Adrenal gland (tissue), 12 donors: ENCODE measurements around the gene INSM1. TPM values are rescaled to one million over a fixed set of nuclear protein-coding genes. Genes with fewer than 3 reads are reported as not detected.
A peak's percentile ranks its signal among the peaks of the same experiment; 100 is the strongest.

ENCODE experiments used
- DNase-seq, 7 donors: peaks; one replicate each; pipeline ENCODE4 v3.0.0-alpha.2; 2019 to 2020
- H3K27ac ChIP-seq, 5 donors: fragments of 200-600 bp; sonication (generic) in 4 of 5; 1 replicate in 3 of 5; 2 replicates in 2 of 5; pipeline versions ENCODE4 v1.5.1 to v1.8.0; 2016 to 2020; ENCODE audit warnings: mild to moderate bottlenecking in 1 of 5
- H3K27me3 ChIP-seq: fragments of 200-600 bp; 2 replicates; pipeline ENCODE4 v1.8.0; 2021
- H3K36me3 ChIP-seq, 2 donors: fragments of 200-600 bp; replicated peaks in 1 of 2; 1 replicate in 1 of 2; 2 replicates in 1 of 2; pipeline versions ENCODE4 v1.5.1 to v1.8.0; 2018 to 2022
- H3K4me1 ChIP-seq, 2 donors: fragments of 200-600 bp; replicated peaks in 1 of 2; 1 replicate in 1 of 2; 2 replicates in 1 of 2; pipeline versions ENCODE4 v1.5.1 to v1.8.0; 2018 to 2021
- H3K4me3 ChIP-seq, 4 donors: fragments of 200-600 bp; sonication (generic) in 3 of 4; one replicate each; pipeline ENCODE4 v1.5.1; 2016 to 2018
- H3K9me3 ChIP-seq, 3 donors: fragments of 200-600 bp; sonication (generic) in 1 of 3; replicated peaks in 1 of 3; 1 replicate in 2 of 3; 2 replicates in 1 of 3; pipeline versions ENCODE4 v1.5.1 to v1.8.0; 2016 to 2021
- POLR2A ChIP-seq, 2 donors: fragments of 450-650 bp; IDR thresholded peaks; one replicate each; pipeline ENCODE4 v1.6.1; 2017; ENCODE audit warnings: antibody characterized with exemption in 2 of 2, mild to moderate bottlenecking in 2 of 2, moderate library complexity in 1 of 2
- WGBS, 4 donors: extraction: QIAGEN DNeasy Blood & Tissue Kit in 2 of 4; methylation state at CpG; one replicate each; pipeline versions ENCODE4 v1.1.5 to v1.1.7; 2013 to 2017; 5-methylcytosine and 5-hydroxymethylcytosine counted together
- intact Hi-C, 2 donors: fragments of 100-400 bp; cut with DNase I; formaldehyde crosslinking; loops; one replicate each; pipeline versions ENCODE4 v1.14.1 to v1.15.0; 2022 to 2023
- polyA plus RNA-seq, 3 donors: library from polyadenylated mRNA; stranded (reverse); fragments of 200-250 nt in 2 of 3; fragments of 350-450 nt in 1 of 3; fragmentation: Illumina TruSeq in 1 of 3; extraction: RNeasy Lipid Tissue Mini Kit (QIAGEN cat#74804) in 1 of 3; gene quantifications; one replicate each; pipeline ENCODE4 v1.2.3, GENCODE V29; 2013 to 2014
- total RNA-seq, 9 donors: library from RNA; depleted of rRNA in 4 of 9; stranded (reverse); fragments of >200 nt in 4 of 9; fragments of 120-200 nt in 1 of 9; fragmentation: NEBNext Ultra II Directional in 1 of 9; extraction: Animal tissue kit (Norgen Biotek cat#: 25700) in 1 of 9; gene quantifications; one replicate each; pipeline versions ENCODE4 v1.1.0 to v1.2.4, GENCODE V29; 2013 to 2023
- TF ChIP-seq, protein P1 (sequence below), 6 experiments: fragments of 450-650 bp in 4 of 6; fragments of 200-600 bp in 2 of 6; sonication (generic) in 1 of 6; IDR thresholded peaks; 1 replicate in 5 of 6; 2 replicates in 1 of 6; pipeline versions ENCODE4 v1.5.1 to v1.8.0; 2016 to 2021; ENCODE audit warnings: antibody characterized with exemption in 6 of 6, mild to moderate bottlenecking in 2 of 6, moderate library complexity in 1 of 6
- donor health status: healthy with polysubstance abuse.
- donor health status: Bipolar disorder and iron deficiency.
- donor health status: DM: yes; HTN: yes; CAD: no.
- donor health status: DM: no; HTN: no; CAD: no.
- donor health status: DM: no; HTN: no; CAD: no.
- donor health status: DM: yes; HTN: yes; CAD: no.

INSM1 gene
- total and polyA plus RNA-seq, 12 donors = 0.10 to 20.0 (median 7.7) TPM; not detected in 3

DNA sequence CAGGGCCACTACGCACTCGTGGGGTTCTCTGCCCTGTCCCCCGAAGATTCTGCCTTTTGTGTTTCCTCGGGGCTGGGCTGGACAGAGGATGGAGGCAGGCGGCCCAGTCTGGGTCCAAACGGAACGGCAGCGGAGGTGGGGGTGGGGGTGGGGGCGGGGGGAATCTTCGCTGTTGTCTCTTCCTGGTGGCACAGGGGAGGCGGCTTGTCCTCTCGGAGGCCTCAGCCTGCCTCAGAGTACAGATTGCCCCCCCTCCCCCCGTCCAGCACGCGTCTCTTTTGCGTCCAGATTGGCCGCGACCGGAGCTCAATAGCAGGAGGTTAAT is 1.4 kb upstream of the INSM1 start:
- Histone ChIP-seq H3K9me3 (no peaks in the 10 kb centered on the region), H3K4me1 (peaks cover 0 to 7% of the 10 kb centered on the region in 2 donors), H3K4me3 (no peak overlapping the region), H3K36me3 (no peaks in the 10 kb centered on the region), H3K27ac (no peak overlapping the region), H3K27me3 (peaks cover 80% of the 10 kb centered on the region)
- TF ChIP-seq, protein P1, sequence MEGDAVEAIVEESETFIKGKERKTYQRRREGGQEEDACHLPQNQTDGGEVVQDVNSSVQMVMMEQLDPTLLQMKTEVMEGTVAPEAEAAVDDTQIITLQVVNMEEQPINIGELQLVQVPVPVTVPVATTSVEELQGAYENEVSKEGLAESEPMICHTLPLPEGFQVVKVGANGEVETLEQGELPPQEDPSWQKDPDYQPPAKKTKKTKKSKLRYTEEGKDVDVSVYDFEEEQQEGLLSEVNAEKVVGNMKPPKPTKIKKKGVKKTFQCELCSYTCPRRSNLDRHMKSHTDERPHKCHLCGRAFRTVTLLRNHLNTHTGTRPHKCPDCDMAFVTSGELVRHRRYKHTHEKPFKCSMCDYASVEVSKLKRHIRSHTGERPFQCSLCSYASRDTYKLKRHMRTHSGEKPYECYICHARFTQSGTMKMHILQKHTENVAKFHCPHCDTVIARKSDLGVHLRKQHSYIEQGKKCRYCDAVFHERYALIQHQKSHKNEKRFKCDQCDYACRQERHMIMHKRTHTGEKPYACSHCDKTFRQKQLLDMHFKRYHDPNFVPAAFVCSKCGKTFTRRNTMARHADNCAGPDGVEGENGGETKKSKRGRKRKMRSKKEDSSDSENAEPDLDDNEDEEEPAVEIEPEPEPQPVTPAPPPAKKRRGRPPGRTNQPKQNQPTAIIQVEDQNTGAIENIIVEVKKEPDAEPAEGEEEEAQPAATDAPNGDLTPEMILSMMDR (IDR thresholded peaks at IDR 0.05) = no peak
- intact Hi-C loops = loop anchor here (10.0 kb wide), 2 partner anchors 208 to 228 kb away; no protein-coding TSS in a partner anchor
- 3 to 14% (median 8%) methylated on average over 6 to 19 of the region's 19 CpGs for WGBS, 4 donors
- no peak for DNase-seq

DNA sequence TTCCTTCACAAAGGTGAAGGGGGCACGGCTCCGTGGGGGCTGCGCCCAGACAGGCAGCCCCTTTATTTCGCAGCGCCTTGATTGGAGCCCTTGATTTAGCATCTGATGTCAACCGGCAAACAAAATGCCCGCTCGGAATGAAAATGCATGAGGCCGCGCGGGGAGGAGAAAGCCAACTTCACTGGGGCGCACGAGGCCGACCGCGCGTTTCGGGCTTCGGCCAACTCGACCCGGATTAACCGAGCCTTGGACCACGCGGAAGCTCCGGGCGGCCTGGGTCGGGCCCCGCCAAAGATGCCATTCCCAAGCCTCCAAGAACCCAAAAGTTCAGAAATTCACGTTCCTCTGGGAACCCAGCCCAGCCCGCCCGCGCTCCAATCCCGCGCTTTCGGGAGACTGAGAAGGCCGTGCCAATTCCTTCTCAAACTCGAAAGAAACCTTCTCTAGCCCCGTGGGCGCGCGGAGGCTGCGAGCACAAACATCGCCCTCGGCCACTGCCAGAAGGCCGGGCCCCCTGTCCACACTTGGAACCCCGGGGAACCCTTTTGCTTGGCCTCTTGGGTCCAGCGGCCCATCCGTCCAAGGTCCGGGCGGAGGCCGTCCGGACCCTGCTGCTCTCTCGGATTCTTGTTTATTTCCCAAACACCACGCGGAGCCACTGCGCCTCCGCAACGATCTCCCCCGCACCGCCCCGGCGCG is 879 bp upstream of the INSM1 start:
- H3K27ac ChIP-seq = peak overlapping the region in 1 of 5 donors; percentile 44
- H3K27me3 ChIP-seq = peaks cover 81% of the 10 kb centered on the region
- WGBS, 4 donors = 2 to 4% (median 4%) methylated on average over 20 to 63 of the region's 63 CpGs

DNA sequence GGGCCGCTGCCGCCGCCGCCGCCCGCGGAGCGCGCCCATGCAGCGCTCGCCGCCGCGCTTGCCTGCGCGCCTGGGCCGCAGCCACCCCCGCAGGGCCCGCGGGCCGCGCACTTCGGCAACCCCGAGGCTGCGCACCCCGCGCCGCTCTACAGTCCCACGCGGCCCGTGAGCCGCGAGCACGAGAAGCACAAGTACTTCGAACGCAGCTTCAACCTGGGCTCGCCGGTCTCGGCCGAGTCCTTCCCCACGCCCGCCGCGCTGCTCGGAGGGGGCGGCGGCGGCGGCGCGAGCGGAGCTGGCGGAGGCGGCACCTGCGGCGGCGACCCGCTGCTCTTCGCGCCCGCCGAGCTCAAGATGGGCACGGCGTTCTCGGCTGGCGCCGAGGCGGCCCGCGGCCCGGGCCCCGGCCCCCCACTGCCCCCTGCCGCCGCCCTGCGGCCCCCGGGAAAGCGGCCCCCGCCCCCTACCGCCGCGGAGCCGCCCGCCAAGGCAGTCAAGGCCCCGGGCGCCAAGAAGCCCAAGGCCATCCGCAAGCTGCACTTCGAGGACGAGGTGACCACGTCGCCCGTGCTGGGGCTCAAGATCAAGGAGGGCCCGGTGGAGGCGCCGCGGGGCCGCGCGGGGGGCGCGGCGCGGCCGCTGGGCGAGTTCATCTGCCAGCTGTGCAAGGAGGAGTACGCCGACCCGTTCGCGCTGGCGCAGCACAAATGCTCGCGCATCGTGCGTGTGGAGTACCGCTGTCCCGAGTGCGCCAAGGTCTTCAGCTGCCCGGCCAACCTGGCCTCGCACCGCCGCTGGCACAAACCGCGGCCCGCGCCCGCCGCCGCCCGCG is 730 bp downstream of the INSM1 start:
- DNase-seq = no peak
- TF ChIP-seq POLR2A (IDR thresholded peaks at IDR 0.05) = no peak
- TF ChIP-seq, protein P1 (IDR thresholded peaks at IDR 0.05) = no peak
- intact Hi-C loops = loop anchor here (10.0 kb wide), 2 partner anchors 206 to 226 kb away; no protein-coding TSS in a partner anchor
- peaks cover 0 to 7% of the 10 kb centered on the region in 2 donors for H3K4me1 ChIP-seq
- WGBS, 4 donors = 1% methylated on average over 46 to 130 of the region's 130 CpGs; no CpG with 5 or more reads in 1 of the 4 donors
- no peaks in the 10 kb centered on the region for H3K9me3 ChIP-seq
- H3K36me3 ChIP-seq = no peaks in the 10 kb centered on the region
- H3K27me3 ChIP-seq = peaks cover 83% of the 10 kb centered on the region
- H3K4me3 ChIP-seq = no peak overlapping the region
- H3K27ac ChIP-seq = peak overlapping the region in 1 of 5 donors; percentile 59

More for the DNA sequence above, 879 bp upstream of the INSM1 start:
- Histone ChIP-seq H3K4me1 (peaks cover 0 to 7% of the 10 kb centered on the region in 2 donors), H3K9me3 (no peaks in the 10 kb centered on the region), H3K36me3 (no peaks in the 10 kb centered on the region), H3K4me3 (peak overlapping the region in 1 of 4 donors; percentile 36)
- DNase-seq = peak in 1 of 7 donors; percentile 61
- intact Hi-C loops = loop anchor here (10.0 kb wide), 2 partner anchors 208 to 228 kb away; no protein-coding TSS in a partner anchor
- TF ChIP-seq, protein P1 (IDR thresholded peaks at IDR 0.05) = no peak
- no peak for TF ChIP-seq POLR2A (IDR thresholded peaks at IDR 0.05)
